Measurements from ENCODE around the gene TP73.

DNA sequence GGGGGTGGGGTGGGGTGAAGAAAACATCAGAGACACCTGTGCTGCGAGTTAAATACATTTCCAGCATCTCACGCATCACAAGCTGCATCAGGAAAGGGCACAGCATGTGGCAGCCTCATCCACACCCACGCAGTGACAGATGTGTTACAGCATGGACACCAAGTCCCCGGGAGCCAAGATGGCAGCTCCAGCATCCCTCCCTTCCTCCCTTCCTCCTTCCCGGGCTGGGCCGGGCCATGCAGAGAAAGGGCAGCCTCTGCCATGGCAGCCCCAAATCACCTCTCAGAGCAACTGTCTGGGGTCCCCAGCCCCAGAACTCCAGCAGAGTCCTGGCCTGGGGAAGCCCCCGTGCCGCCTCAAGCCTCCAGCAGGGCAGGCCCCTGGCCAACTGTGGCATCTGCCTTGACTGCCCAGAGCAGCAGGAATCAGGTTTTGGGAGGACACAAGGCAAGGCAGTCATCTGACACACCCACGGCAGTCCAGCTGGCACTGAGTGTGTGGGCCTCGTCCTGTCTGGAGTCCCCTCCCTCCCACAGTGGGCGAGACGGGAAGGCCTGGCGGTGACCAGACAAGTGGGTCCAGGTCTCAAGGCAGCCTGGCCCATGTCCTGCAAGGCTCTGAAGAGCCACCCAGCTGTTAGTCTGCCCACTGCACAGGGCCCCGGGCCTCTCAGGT lies 126.4 kb downstream of the TP73 start:
- TF ChIP-seq, protein P1, sequence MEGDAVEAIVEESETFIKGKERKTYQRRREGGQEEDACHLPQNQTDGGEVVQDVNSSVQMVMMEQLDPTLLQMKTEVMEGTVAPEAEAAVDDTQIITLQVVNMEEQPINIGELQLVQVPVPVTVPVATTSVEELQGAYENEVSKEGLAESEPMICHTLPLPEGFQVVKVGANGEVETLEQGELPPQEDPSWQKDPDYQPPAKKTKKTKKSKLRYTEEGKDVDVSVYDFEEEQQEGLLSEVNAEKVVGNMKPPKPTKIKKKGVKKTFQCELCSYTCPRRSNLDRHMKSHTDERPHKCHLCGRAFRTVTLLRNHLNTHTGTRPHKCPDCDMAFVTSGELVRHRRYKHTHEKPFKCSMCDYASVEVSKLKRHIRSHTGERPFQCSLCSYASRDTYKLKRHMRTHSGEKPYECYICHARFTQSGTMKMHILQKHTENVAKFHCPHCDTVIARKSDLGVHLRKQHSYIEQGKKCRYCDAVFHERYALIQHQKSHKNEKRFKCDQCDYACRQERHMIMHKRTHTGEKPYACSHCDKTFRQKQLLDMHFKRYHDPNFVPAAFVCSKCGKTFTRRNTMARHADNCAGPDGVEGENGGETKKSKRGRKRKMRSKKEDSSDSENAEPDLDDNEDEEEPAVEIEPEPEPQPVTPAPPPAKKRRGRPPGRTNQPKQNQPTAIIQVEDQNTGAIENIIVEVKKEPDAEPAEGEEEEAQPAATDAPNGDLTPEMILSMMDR (IDR thresholded peaks at IDR 0.05) = no peak
- no peak for TF ChIP-seq EZH2 (IDR thresholded peaks at IDR 0.05; ENCODE audit: borderline replicate concordance, insufficient read depth, low read depth, low read length, poor library complexity, severe bottlenecking)

All from B cell (primary cell).